Body of pancreas (tissue), 4 donors: ENCODE data around the gene FAM25A.
"Not testable (repeated sequence)": the region's sequence is repeated elsewhere in the genome, so short reads cannot be mapped to it uniquely, and the experiment has no call there.

Experiments used
- CTCF ChIP-seq, 7 experiments: fragments of 450-650 bp in 4 of 7; fragments of 200-600 bp in 3 of 7; sonication (generic) in 3 of 7; IDR thresholded peaks; one replicate each; pipeline ENCODE4 v1.5.1; 2016 to 2019; ENCODE audit warnings: antibody characterized with exemption in 7 of 7
- POLR2A ChIP-seq, 3 donors: fragments of 450-650 bp; IDR thresholded peaks; one replicate each; pipeline ENCODE4 v1.6.1; 2016; ENCODE audit warnings: antibody characterized with exemption in 3 of 3, mild to moderate bottlenecking in 2 of 3

GRCh38 chr10:86981020-86981419, 39.1 kb upstream of the FAM25A start:
- TF ChIP-seq CTCF, POLR2A (IDR thresholded peaks at IDR 0.05): not testable (repeated sequence)
